Endodermal cell (in vitro differentiated cells): ENCODE data around the gene HDAC6. TPM values are rescaled to one million over a fixed set of nuclear protein-coding genes. Genes with fewer than 3 reads are reported as not detected.

Source experiments
- DNase-seq: peaks from one replicate; pipeline ENCODE4 v3.0.0-alpha.2; 2017
- H3K27ac ChIP-seq: 2 replicates; pipeline ENCODE4 v1.5.1; 2013; ENCODE audit warnings: mild to moderate bottlenecking, low read depth, low read length, moderate library complexity
- H3K27me3 ChIP-seq: 2 replicates; pipeline ENCODE4 v1.6.1; 2013; ENCODE audit warnings: mild to moderate bottlenecking, low read length, moderate library complexity; ENCODE audit not compliant: insufficient read depth, control insufficient read depth, poor library complexity, severe bottlenecking
- H3K36me3 ChIP-seq: 2 replicates; pipeline ENCODE4 v1.7.0; 2013; ENCODE audit warnings: mild to moderate bottlenecking, low read length, moderate library complexity; ENCODE audit not compliant: control insufficient read depth, insufficient read depth
- H3K4me1 ChIP-seq: one replicate; pipeline ENCODE4 v1.7.0; 2013; ENCODE audit warnings: low read length; ENCODE audit not compliant: control insufficient read depth, insufficient read depth
- H3K4me3 ChIP-seq: 2 replicates; pipeline ENCODE4 v1.5.1; 2013; ENCODE audit warnings: mild to moderate bottlenecking, low read length, moderate library complexity
- H3K9ac ChIP-seq: 2 replicates; pipeline ENCODE4 v1.6.1; 2013; ENCODE audit warnings: mild to moderate bottlenecking, low read length, moderate library complexity; ENCODE audit not compliant: poor library complexity, severe bottlenecking; ENCODE audit errors: extremely low read depth
- H3K9me3 ChIP-seq: 2 replicates; pipeline ENCODE4 v1.6.1; 2013; ENCODE audit warnings: mild to moderate bottlenecking, low read length, moderate library complexity; ENCODE audit not compliant: control insufficient read depth
- H3K27ac Mint-ChIP-seq: 2 replicates; pipeline ENCODE4 v1.8.0; 2020; ENCODE audit warnings: mixed read lengths
- H3K27me3 Mint-ChIP-seq: 2 replicates; pipeline ENCODE4 v1.8.0; 2021; ENCODE audit warnings: mild to moderate bottlenecking, mixed read lengths; ENCODE audit not compliant: insufficient read depth
- H3K36me3 Mint-ChIP-seq: 2 replicates; pipeline ENCODE4 v1.8.0; 2020; ENCODE audit warnings: low read depth, mixed read lengths
- H3K4me1 Mint-ChIP-seq: 2 replicates; pipeline ENCODE4 v1.8.0; 2020; ENCODE audit warnings: mixed read lengths
- H3K4me3 Mint-ChIP-seq: 2 replicates; pipeline ENCODE4 v1.8.0; 2020; ENCODE audit warnings: mild to moderate bottlenecking, moderate library complexity, mixed read lengths
- H3K9me3 Mint-ChIP-seq: 2 replicates; pipeline ENCODE4 v1.8.0; 2020; ENCODE audit warnings: mild to moderate bottlenecking, mixed read lengths
- CTCF ChIP-seq: fragments of 200-600 bp; sonication (generic); conservative IDR thresholded peaks from 2 replicates; pipeline ENCODE4 v1.5.0; 2021; ENCODE audit warnings: antibody characterized with exemption, mild to moderate bottlenecking
- WGBS, 2 experiments: methylation state at CpG; one replicate each; pipeline versions ENCODE4 v1.1.5 to v1.1.7; 2013; ENCODE audit warnings: missing lambda C conversion rate in 2 of 2, mixed read lengths in 1 of 2; ENCODE audit not compliant: insufficient coverage in 1 of 2, insufficient read length in 1 of 2; 5-methylcytosine and 5-hydroxymethylcytosine counted together
- total RNA-seq, 2 donors: library from RNA; stranded (reverse); fragmentation: NEBNext Ultra II Directional in 1 of 2; extraction: Animal tissue kit (Norgen Biotek cat#: 25700) in 1 of 2; gene quantifications; 2 replicates in 1 of 2; 3 replicates in 1 of 2; pipeline ENCODE4 v1.2.1, GENCODE V29; 2021

Gene HDAC6
- total RNA-seq, 2 donors from 2014 or later, result 121 to 135 TPM

- WGBS, 2 experiments, result 84 to 87% methylated on average over 6 to 8 of the region's 8 CpGs
- Histone ChIP-seq H3K9ac (no peak overlapping the region), H3K9me3 (no peaks in the 10 kb centered on the region), H3K27ac (no peak overlapping the region), H3K27me3 (no peaks in the 10 kb centered on the region), H3K36me3 (no peaks in the 10 kb centered on the region), H3K4me1 (no peaks in the 10 kb centered on the region), H3K4me3 (no peak overlapping the region)
- no peaks in the 10 kb centered on the region for H3K36me3 Mint-ChIP-seq
- TF ChIP-seq CTCF, result no peak
- no peak overlapping the region for H3K27ac Mint-ChIP-seq
- H3K4me1 Mint-ChIP-seq, result no peaks in the 10 kb centered on the region
- no peaks in the 10 kb centered on the region for H3K27me3 Mint-ChIP-seq
- DNase-seq, result no peak
- no peak overlapping the region for H3K4me3 Mint-ChIP-seq
- peaks cover 61% of the 10 kb centered on the region for H3K9me3 Mint-ChIP-seq
These were observed 47.6 kb upstream of the HDAC6 start for GRCh38 chrX:48754238-48754637.

GRCh38 chrX:48761674-48762471, 40.0 kb upstream of the HDAC6 start, which contains the start of gene GLOD5:
TSS of gene GLOD5 (plus strand) at chrX:48761747. CDS start at chrX:48761791, 44 bp downstream.
- H3K9me3 ChIP-seq, result no peaks in the 10 kb centered on the region
- no peaks in the 10 kb centered on the region for H3K4me1 ChIP-seq
- H3K9me3 Mint-ChIP-seq, result peaks cover 71% of the 10 kb centered on the region
- H3K9ac ChIP-seq, result no peak within 1 kb of the TSS
- H3K27me3 ChIP-seq, result no peaks in the 10 kb centered on the region
- no peaks in the 10 kb centered on the region for H3K36me3 Mint-ChIP-seq
- H3K4me1 Mint-ChIP-seq, result peaks cover 6% of the 10 kb centered on the region
- H3K4me3 ChIP-seq, result no peak within 1 kb of the TSS
- WGBS, 2 experiments, result 68 to 90% methylated on average over 2 to 12 of the region's 12 CpGs
- H3K36me3 ChIP-seq, result no peaks in the 10 kb centered on the region
- no peak within 1 kb of the TSS for H3K27ac ChIP-seq
- no peaks in the 10 kb centered on the region for H3K27me3 Mint-ChIP-seq
- peak within 1 kb of the TSS; percentile 91 for H3K27ac Mint-ChIP-seq
- peak; percentile 72 for TF ChIP-seq CTCF
- DNase-seq, result peak; percentile 88
- H3K4me3 Mint-ChIP-seq, result no peak within 1 kb of the TSS

- peaks cover 61% of the 10 kb centered on the region for H3K9me3 Mint-ChIP-seq
- Histone ChIP-seq H3K27ac (no peak overlapping the region), H3K9me3 (no peaks in the 10 kb centered on the region), H3K4me3 (no peak overlapping the region), H3K9ac (no peak overlapping the region), H3K36me3 (no peaks in the 10 kb centered on the region), H3K27me3 (no peaks in the 10 kb centered on the region), H3K4me1 (no peaks in the 10 kb centered on the region)
- no peaks in the 10 kb centered on the region for H3K36me3 Mint-ChIP-seq
- DNase-seq, result no peak
- no peak for TF ChIP-seq CTCF
- WGBS, 2 experiments, result 95 to 100% methylated on average over 1 to 4 of the region's 6 CpGs
- no peak overlapping the region for H3K4me3 Mint-ChIP-seq
- H3K4me1 Mint-ChIP-seq, result no peaks in the 10 kb centered on the region
- H3K27ac Mint-ChIP-seq, result no peak overlapping the region
- no peaks in the 10 kb centered on the region for H3K27me3 Mint-ChIP-seq
These were observed 32.6 kb upstream of the HDAC6 start for GRCh38 chrX:48769230-48769629.
